ENCODE results near the gene CD4.

CD4 gene

GRCh38 chr12:6837370-6838060, 48.2 kb downstream of the CD4 start:
- ATAC-seq (replicated peaks) (no peak), DNase-seq (no peak)
- no peaks in the 10 kb centered on the region for H3K9me3 Mint-ChIP-seq
- peaks cover 0 to 3% of the 10 kb centered on the region in 2 donors for H3K4me1 Mint-ChIP-seq (ENCODE audit: low read depth in 2 of 2)
- H3K27ac Mint-ChIP-seq: no peak overlapping the region
- H3K4me3 Mint-ChIP-seq: no peak overlapping the region
- H3K27me3 Mint-ChIP-seq: no peaks in the 10 kb centered on the region
- H3K36me3 Mint-ChIP-seq (ENCODE audit: insufficient read depth): peaks cover 3% of the 10 kb centered on the region

- DNase-seq (no peak), ATAC-seq (replicated peaks) (no peak)
- no peaks in the 10 kb centered on the region for H3K9me3 Mint-ChIP-seq
- peaks cover 3% of the 10 kb centered on the region for H3K36me3 Mint-ChIP-seq (ENCODE audit: insufficient read depth)
- H3K27me3 Mint-ChIP-seq: no peaks in the 10 kb centered on the region
- peaks cover 0 to 3% of the 10 kb centered on the region in 2 donors for H3K4me1 Mint-ChIP-seq (ENCODE audit: low read depth in 2 of 2)
- no peak overlapping the region for H3K27ac Mint-ChIP-seq
- H3K4me3 Mint-ChIP-seq: no peak overlapping the region
These were observed 49.5 kb downstream of the CD4 start for GRCh38 chr12:6838854-6839253.

- H3K9me3 Mint-ChIP-seq: no peaks in the 10 kb centered on the region
- H3K4me1 Mint-ChIP-seq (ENCODE audit: low read depth in 2 of 2): peaks cover 0 to 3% of the 10 kb centered on the region in 2 donors
- no peak for DNase-seq
- no peak overlapping the region for H3K27ac Mint-ChIP-seq
- ATAC-seq (replicated peaks): no peak
- no peak overlapping the region for H3K4me3 Mint-ChIP-seq
- H3K27me3 Mint-ChIP-seq: no peaks in the 10 kb centered on the region
- peaks cover 3% of the 10 kb centered on the region for H3K36me3 Mint-ChIP-seq (ENCODE audit: insufficient read depth)
These were observed 50.3 kb downstream of the CD4 start for GRCh38 chr12:6839482-6840201.

GRCh38 chr12:6840330-6840729, 51.0 kb downstream of the CD4 start:
- Mint-ChIP-seq H3K36me3 (ENCODE audit: insufficient read depth) (peaks cover 3% of the 10 kb centered on the region), H3K4me3 (no peak overlapping the region), H3K27me3 (no peaks in the 10 kb centered on the region), H3K27ac (no peak overlapping the region), H3K4me1 (ENCODE audit: low read depth in 2 of 2) (peaks cover 0 to 3% of the 10 kb centered on the region in 2 donors), H3K9me3 (no peaks in the 10 kb centered on the region)
- ATAC-seq (replicated peaks) (no peak), DNase-seq (no peak)

GRCh38 chr12:6840761-6841515, 51.6 kb downstream of the CD4 start, which contains the start of gene GNB3:
Gene GNB3, plus strand, starts transcription at chr12:6840925. Its CDS starts 363 bp downstream, at chr12:6841288.
- H3K27ac Mint-ChIP-seq: no peak within 1 kb of the TSS
- H3K36me3 Mint-ChIP-seq (ENCODE audit: insufficient read depth): peaks cover 3% of the 10 kb centered on the region
- DNase-seq (no peak), ATAC-seq (replicated peaks) (no peak)
- H3K4me1 Mint-ChIP-seq (ENCODE audit: low read depth in 2 of 2): no peaks in the 10 kb centered on the region
- H3K9me3 Mint-ChIP-seq: no peaks in the 10 kb centered on the region
- H3K27me3 Mint-ChIP-seq: no peaks in the 10 kb centered on the region
- no peak within 1 kb of the TSS for H3K4me3 Mint-ChIP-seq

GRCh38 chr12:6842075-6842474, 52.7 kb downstream of the CD4 start:
- no peaks in the 10 kb centered on the region for H3K4me1 Mint-ChIP-seq (ENCODE audit: low read depth in 2 of 2)

GRCh38 chr12:6843118-6843902, 54.0 kb downstream of the CD4 start:
- DNase-seq: no peak
- H3K27ac Mint-ChIP-seq: no peak overlapping the region
- H3K36me3 Mint-ChIP-seq (ENCODE audit: insufficient read depth): no peaks in the 10 kb centered on the region
- no peak overlapping the region for H3K4me3 Mint-ChIP-seq
- H3K4me1 Mint-ChIP-seq (ENCODE audit: low read depth in 2 of 2): no peaks in the 10 kb centered on the region
- H3K9me3 Mint-ChIP-seq: no peaks in the 10 kb centered on the region
- ATAC-seq (replicated peaks): no peak
- no peaks in the 10 kb centered on the region for H3K27me3 Mint-ChIP-seq

More at GRCh38 chr12:6842075-6842474, 52.7 kb downstream of the CD4 start:
- H3K9me3 Mint-ChIP-seq: no peaks in the 10 kb centered on the region
- H3K27ac Mint-ChIP-seq: no peak overlapping the region
- H3K27me3 Mint-ChIP-seq: no peaks in the 10 kb centered on the region
- H3K36me3 Mint-ChIP-seq (ENCODE audit: insufficient read depth): no peaks in the 10 kb centered on the region
- no peak overlapping the region for H3K4me3 Mint-ChIP-seq
- DNase-seq (no peak), ATAC-seq (replicated peaks) (no peak)

- Mint-ChIP-seq H3K9me3 (no peaks in the 10 kb centered on the region), H3K4me3 (no peak overlapping the region), H3K27me3 (no peaks in the 10 kb centered on the region), H3K27ac (no peak overlapping the region), H3K36me3 (ENCODE audit: insufficient read depth) (peaks cover 9% of the 10 kb centered on the region), H3K4me1 (ENCODE audit: low read depth in 2 of 2) (peaks cover 2 to 4% of the 10 kb centered on the region in 2 donors)
- ATAC-seq (replicated peaks) (no peak), DNase-seq (no peak)
These were observed 56.1 kb downstream of the CD4 start for GRCh38 chr12:6845395-6845794.

- Mint-ChIP-seq H3K4me3 (no peak overlapping the region), H3K36me3 (ENCODE audit: insufficient read depth) (peaks cover 17% of the 10 kb centered on the region), H3K27ac (no peak overlapping the region), H3K4me1 (ENCODE audit: low read depth in 2 of 2) (peaks cover 9% of the 10 kb centered on the region in 2 donors), H3K27me3 (no peaks in the 10 kb centered on the region), H3K9me3 (no peaks in the 10 kb centered on the region)
- ATAC-seq (replicated peaks) (no peak), DNase-seq (no peak)
These were observed 57.1 kb downstream of the CD4 start for GRCh38 chr12:6846316-6846869.

- no peaks in the 10 kb centered on the region for H3K27me3 Mint-ChIP-seq
- DNase-seq (no peak), ATAC-seq (replicated peaks) (no peak)
- peaks cover 12 to 13% of the 10 kb centered on the region in 2 donors for H3K4me1 Mint-ChIP-seq (ENCODE audit: low read depth in 2 of 2)
- H3K4me3 Mint-ChIP-seq: no peak overlapping the region
- H3K27ac Mint-ChIP-seq: no peak overlapping the region
- H3K9me3 Mint-ChIP-seq: no peaks in the 10 kb centered on the region
- peaks cover 26% of the 10 kb centered on the region for H3K36me3 Mint-ChIP-seq (ENCODE audit: insufficient read depth)
These were observed 58.3 kb downstream of the CD4 start for GRCh38 chr12:6847676-6848075.

GRCh38 chr12:6849427-6849826, 60.1 kb downstream of the CD4 start:
- Mint-ChIP-seq H3K4me3 (no peak overlapping the region), H3K27me3 (no peaks in the 10 kb centered on the region), H3K4me1 (ENCODE audit: low read depth in 2 of 2) (peaks cover 20 to 24% of the 10 kb centered on the region in 2 donors), H3K27ac (peak overlapping the region in 1 of 2 donors; percentile 5), H3K9me3 (no peaks in the 10 kb centered on the region), H3K36me3 (ENCODE audit: insufficient read depth) (peaks cover 26% of the 10 kb centered on the region)
- DNase-seq (no peak), ATAC-seq (replicated peaks) (no peak)

- no peak for ATAC-seq (replicated peaks)
These were observed 60.7 kb downstream of the CD4 start for GRCh38 chr12:6849976-6850560.

More at GRCh38 chr12:6849976-6850560, 60.7 kb downstream of the CD4 start:
- Mint-ChIP-seq H3K4me3 (peak overlapping the region; percentile 37 to 85), H3K27me3 (no peaks in the 10 kb centered on the region), H3K27ac (peak overlapping the region in 1 of 2 donors; percentile 66), H3K36me3 (ENCODE audit: insufficient read depth) (peaks cover 26% of the 10 kb centered on the region), H3K9me3 (no peaks in the 10 kb centered on the region), H3K4me1 (ENCODE audit: low read depth in 2 of 2) (peaks cover 20 to 24% of the 10 kb centered on the region in 2 donors)
- DNase-seq: no peak
